Cerebellar cortex (tissue), 1 donor: ENCODE measurements around the gene DYNC2H1.

Experiments
- DNase-seq: peaks from one replicate; pipeline ENCODE4 v3.0.0-alpha.2; 2015; ENCODE audit warnings: low spot score

Gene DYNC2H1

DNA sequence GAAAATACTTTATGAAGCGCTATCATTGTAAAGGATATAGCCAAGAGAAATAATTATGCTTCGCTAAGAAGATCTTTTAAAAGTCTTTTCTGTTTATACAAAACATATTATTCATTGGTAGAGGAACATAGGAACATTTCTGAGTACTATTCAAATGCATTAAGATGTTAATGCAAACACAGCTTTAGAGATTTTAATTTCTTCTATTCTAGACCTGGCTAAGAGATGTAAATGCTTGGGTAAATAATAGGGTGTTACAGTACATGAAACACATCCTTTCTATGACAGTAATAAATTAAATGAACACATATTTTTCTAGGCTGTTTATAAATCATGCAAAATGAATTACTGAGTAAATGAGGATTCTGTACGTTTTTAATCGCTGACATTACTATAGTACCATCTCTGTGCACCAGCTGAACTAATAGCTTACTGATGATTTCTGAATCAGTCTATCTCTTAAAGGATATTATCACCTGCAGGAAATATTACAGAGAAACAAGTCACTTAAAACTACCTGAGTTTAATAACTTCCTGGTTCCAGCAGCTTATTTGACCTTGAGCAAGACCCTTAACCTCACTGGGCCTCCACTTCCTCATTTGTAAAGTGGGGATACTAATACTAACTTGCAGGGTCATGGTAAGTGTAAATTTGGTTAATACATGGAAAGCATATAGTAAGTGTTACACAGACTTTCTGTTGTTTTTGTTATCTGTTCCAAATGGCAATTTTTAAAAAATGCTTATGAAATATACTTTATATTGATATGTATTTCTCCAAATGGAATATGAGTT, 344.9 kb downstream of the DYNC2H1 start:
- no peak for DNase-seq

DNA sequence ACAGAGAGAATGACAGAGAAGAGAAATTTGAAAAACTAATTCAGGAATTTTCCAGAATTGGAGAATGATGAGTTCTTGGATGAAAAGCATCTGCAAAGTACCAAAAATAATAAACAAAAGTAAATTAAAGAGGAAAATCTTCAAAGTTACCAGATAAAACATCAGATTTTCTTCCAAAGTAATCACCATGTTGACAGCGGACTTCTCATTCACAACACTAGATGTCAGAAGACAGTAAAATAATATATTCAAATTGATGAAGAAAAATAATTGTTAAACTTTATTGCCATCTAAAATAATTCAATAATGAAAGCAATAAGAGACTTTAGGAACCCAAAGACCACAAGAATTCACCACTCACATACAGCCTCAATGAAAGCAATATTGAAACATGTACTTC, 355.2 kb downstream of the DYNC2H1 start:
- DNase-seq, result no peak

GRCh38 chr11:103465555-103466140, 356.4 kb downstream of the DYNC2H1 start:
- no peak for DNase-seq

DNA sequence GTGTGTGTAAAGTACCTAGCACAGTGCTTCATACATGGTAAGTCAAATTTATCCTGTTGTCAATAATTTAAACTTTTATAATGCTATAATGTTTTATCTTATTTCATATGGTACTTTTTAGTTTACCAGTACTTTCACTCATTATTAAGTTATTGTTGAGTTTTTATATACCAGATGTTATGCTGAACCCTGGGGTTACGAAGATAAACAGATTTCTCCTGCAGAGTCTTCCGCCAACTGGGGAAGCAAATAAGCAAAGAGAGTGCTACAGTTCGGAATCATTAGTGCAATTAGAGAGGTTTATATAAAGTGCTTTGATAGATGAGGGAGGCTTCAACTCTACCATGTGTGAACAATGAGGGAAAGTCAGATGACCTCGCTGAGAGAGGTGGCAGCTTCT, 362.3 kb downstream of the DYNC2H1 start:
- DNase-seq, result no peak

DNA sequence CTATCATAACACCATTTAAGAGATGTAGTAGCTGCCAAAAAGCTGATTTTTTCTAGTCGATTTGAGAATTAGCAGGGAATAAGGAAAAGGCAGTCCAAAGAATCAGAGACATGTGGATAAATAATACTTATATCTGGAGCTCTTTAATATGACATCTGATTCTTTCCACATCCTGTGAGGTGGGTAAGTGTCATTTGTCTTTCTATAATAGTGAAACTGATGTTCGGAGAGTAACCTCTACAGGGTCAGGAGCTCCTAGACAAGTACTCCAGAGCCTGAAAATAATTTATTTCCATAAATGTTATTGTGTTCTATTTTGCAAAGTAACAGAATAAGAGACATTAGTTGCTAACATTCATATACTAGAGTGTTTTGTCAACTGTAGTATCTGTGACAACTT, 367.6 kb downstream of the DYNC2H1 start:
- DNase-seq, result no peak

DNA sequence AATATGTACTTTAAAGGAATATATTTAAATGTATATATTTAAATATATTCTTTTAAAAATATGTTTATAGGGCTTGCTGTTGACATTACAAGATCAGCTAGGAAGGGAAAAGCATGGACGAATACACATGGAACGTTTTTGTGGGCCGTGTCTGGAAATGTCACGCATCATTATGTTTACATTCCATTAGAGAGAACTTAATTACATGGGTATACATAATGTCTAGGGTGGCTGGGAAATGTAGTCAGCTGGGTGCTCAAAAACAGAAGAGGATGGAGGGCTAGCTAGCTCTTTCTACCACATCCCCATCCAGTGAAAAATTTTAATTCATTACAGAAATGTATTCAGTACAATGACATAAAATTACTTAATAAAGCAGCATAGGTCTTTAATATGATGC, 371.2 kb downstream of the DYNC2H1 start:
- no peak for DNase-seq

DNA sequence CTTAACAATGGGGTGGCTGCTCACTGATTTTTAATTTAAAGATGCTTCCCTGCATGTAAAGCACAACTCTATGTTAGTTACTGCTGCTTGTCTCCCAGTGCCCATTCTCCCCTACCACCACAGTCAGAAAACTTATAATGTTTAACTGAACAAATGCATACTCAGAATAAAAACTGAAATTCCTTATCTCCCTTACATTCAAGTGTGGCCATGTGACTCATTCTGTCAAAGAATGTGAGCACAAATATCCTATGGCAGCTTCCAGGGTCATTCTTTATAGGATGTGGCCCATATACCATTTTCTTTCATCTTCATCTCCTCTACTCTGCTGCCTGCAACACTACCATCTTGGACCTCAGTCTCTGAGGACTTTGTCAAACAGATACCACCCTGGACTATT, 374.8 kb downstream of the DYNC2H1 start:
- DNase-seq, result no peak

DNA sequence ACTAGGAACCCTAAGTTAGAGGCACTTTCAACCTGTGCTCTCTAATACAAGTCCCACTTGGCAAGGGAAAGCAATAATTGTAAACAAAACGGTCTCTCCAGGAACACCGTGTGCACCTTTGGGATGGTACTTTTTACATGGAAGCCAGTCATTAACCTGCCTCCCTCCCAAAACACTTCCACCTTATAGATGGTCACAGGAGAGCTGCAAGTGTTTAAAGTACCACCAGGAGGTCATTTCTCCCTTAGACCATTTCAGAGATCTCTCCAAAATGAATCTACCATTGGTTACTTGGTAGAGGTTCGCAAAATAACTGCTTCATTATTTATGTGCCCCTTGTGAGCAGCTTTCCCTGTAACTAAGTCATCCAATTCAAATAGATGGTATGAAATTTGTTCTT, 375.3 kb downstream of the DYNC2H1 start:
- no peak for DNase-seq

DNA sequence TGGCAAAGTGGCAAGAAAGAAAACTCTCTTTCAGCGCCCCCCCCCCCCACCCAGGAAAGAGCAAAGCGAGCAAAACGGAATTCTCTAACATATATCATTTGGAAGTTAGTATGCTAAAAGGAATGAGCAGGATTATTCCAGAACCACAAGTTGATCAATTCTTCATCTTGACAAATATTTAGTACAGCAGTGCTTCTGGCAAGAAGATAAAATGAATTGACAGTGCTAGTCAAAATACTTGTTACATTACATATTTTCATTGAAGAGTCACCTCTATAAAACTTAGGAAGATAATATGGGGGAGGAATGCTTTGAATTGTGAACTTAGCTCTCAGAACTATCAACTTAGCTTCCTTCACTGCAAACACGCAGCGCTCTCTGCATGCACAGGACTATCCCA, 377.4 kb downstream of the DYNC2H1 start:
- no peak for DNase-seq

- no peak for DNase-seq
Measured at GRCh38 chr11:103487113-103487512, 377.9 kb downstream of the DYNC2H1 start.

DNA sequence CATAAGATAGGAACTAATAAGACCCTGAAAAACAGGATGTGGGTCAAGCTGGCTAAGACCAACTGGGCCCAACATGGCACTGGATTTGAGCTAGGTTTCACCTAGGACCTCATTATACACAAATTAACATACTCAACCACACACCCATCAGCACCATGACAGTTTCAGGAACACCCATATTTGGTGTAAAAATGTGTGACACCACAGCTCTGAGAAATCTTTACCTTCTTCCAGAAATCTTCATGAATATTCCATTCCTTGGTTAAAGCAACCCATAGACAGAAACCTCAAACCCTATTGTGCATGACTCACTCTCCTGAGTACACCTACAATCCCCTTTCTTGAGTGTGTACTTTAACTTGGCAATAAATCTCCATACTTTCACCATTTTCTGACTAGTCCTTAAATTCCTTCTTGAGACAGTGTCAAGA, 378.8 kb downstream of the DYNC2H1 start:
- no peak for DNase-seq

DNA sequence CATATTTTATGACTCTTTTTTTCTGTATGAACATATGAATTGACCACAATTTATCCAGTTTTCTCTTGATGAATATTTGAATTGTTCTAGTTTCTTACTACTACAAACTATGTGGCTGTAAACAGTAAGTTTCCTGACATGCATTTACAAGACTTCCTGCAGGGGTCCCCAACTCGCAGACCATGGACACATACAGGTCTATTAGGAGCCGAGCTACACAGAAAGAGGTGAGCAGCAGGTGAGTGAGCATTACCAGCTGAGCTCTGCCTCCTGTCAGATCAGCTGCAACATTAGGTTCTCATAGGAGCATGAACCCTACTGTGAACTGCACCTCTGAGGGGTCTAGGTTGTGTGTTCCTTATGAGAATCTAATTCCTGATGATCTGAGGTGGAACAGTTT, 379.4 kb downstream of the DYNC2H1 start:
- no peak for DNase-seq

DNA sequence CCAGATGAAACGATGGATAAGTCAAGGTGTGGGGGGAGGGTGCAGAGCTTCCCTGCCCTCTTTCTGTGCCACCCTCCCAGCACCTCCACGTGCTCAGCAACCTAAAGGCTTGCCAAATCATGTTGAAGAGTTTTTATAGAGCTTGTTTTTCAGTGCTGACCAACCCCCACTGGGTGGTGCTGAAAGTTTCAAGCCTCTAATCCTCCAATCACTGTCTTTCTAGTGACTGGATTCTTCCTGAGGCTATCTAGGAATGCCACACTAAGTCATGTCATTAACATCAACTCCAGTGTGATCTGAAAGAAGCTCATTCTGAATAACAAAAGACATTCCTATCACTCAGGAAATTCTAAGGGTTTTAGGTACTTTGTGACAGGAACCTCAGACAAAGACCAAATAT, 382.6 kb downstream of the DYNC2H1 start:
- DNase-seq, result no peak

DNA sequence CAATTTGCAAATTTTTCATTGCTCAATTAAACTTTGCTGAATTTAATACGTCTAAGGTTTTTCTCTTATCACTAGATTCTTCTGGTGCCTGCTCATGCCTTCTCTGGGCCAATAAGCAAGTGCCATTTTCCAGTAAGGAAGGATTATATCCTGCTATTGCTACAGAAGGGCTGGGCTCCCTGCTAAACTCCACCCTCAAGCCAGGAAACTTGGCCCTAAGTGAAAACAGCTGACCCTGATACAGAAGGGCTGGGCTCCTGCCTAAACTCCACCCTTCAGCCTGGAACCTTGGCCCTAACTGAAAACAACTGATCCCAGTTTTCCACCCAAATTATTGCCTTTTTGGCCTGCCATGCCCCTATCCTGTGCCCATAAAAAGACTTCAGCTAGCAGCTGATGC, 385.3 kb downstream of the DYNC2H1 start:
- DNase-seq, result no peak

DNA sequence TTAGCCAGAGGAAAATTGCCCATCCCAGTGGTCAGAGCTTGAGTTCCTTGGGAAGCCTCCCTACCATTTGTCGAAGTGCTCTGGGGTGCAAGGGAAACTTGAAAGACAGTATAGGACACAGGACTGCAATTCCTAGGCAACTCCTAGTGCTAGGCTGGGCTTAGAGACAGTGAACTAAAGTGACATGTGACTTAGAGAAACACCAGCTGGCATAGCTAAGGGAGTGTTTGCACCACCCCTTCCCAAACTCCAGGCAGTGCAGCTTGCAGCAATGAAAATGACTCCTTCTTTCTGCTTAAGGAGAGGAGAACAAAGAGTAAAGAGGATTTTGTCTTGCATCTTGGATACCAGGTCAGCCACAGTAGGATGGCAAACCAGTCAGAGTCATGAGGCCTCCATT, 388.0 kb downstream of the DYNC2H1 start:
- DNase-seq, result no peak

- DNase-seq, result no peak
Measured at GRCh38 chr11:103499710-103500340, 390.6 kb downstream of the DYNC2H1 start.

GRCh38 chr11:103515283-103515682, 406.1 kb downstream of the DYNC2H1 start:
- DNase-seq, result no peak

DNA sequence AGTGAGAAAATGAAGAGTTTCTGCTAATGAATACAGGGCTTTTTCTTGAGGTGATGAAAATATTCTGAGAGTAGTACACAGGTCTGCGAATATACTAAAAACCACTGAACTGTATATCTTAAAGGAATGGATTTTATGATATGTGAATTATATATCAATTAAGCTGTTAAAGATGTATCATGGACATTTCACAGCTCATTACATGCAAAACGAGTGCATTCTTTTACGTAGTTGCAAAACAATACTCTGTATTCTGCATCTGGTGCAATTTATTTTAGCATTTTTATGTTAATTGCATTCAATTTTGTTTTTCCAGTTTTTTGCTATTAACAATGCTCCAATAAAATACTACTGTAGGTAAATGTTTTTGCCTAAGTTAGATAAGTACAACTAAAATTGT, 411.6 kb downstream of the DYNC2H1 start:
- DNase-seq, result no peak

GRCh38 chr11:103525069-103525468, 415.8 kb downstream of the DYNC2H1 start:
- no peak for DNase-seq

- no peak for DNase-seq
Measured at GRCh38 chr11:103528046-103528445, 418.8 kb downstream of the DYNC2H1 start.

- no peak for DNase-seq
Measured at GRCh38 chr11:103528596-103528995, 419.4 kb downstream of the DYNC2H1 start.

DNA sequence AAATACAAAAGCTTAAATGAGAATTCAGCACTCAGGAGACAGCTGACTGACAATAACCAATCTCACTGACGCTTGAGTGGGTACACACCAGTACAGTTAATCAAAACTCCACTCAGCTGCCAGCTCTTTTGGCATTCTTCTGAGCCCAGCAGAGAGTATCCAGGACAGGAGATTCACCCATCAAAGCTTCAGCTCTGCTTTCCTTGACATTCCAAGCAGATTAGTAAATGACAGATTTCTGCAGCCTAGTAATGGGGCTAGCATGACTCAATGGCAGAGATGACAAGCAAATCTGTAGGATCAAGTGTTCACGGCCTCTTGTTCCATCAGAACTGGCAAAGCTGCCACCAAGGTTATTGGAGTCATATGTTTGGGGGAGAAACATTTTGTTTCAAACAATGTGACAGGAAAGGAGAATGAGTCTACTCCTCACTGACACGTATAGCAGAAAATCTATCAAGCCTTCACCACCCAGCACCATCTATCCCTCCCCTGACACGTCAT, 420.0 kb downstream of the DYNC2H1 start:
- DNase-seq, result no peak
